H1 (cell line): Measurements from ENCODE around the gene ATP1A1. TPM values are rescaled to one million over a fixed set of nuclear protein-coding genes. Genes with fewer than 3 reads are reported as not detected.

ENCODE experiments used
- CTCF ChIA-PET: fragments of 300-600 bp; sonication (Branson Sonifier 250); formaldehyde crosslinking; loops from one replicate; lab custom pipeline; 2021; ENCODE audit not compliant: partially characterized antibody; lab: Charles Lee
- POLR2A ChIA-PET: fragments of 300-600 bp; sonication (Branson Sonifier 250); formaldehyde crosslinking; loops from one replicate; lab custom pipeline; 2021; ENCODE audit warnings: inconsistent platforms; ENCODE audit not compliant: partially characterized antibody; lab: Charles Lee
- DNase-seq, 2 experiments: peaks; one replicate each; pipeline versions ENCODE4 v3.0.0 to v3.0.0-alpha.2; 2010 to 2022; ENCODE audit warnings: low spot score in 2 of 2, low read depth in 1 of 2, mixed read lengths in 1 of 2
- FAIRE-seq: peaks from 2 replicates; lab custom pipeline; 2011; peaks lifted over from hg19 to GRCh38; lab: Jason Lieb, UNC
- H2AFZ ChIP-seq: 2 replicates; pipeline ENCODE4 v1.8.1; 2012; ENCODE audit warnings: low read length, inconsistent platforms
- H2AK5ac ChIP-seq: 2 replicates; pipeline ENCODE4 v1.6.1; 2013; ENCODE audit warnings: low read depth, low read length
- H2BK120ac ChIP-seq: replicated peaks from 2 replicates; pipeline ENCODE3; 2013; ENCODE audit warnings: low read depth, low read length, inconsistent platforms
- H2BK12ac ChIP-seq: 2 replicates; pipeline ENCODE4 v1.6.1; 2013; ENCODE audit warnings: low read depth, low read length
- H2BK15ac ChIP-seq: 2 replicates; pipeline ENCODE4 v1.6.1; 2013; ENCODE audit warnings: low read length
- H2BK20ac ChIP-seq: 2 replicates; pipeline ENCODE4 v1.6.1; 2013; ENCODE audit warnings: low read length
- H2BK5ac ChIP-seq: 2 replicates; pipeline ENCODE4 v1.6.1; 2013; ENCODE audit warnings: low read depth, low read length
- H3K14ac ChIP-seq: 2 replicates; pipeline ENCODE4 v1.6.1; 2013; ENCODE audit warnings: inconsistent platforms; ENCODE audit not compliant: insufficient read length
- H3K18ac ChIP-seq: 2 replicates; pipeline ENCODE4 v1.6.1; 2013; ENCODE audit warnings: low read length; ENCODE audit errors: extremely low read depth
- H3K23ac ChIP-seq: 2 replicates; pipeline ENCODE4 v1.6.1; 2013; ENCODE audit warnings: inconsistent platforms; ENCODE audit not compliant: insufficient read length
- H3K23me2 ChIP-seq: 2 replicates; pipeline ENCODE4 v1.6.1; 2013; ENCODE audit warnings: low read depth, low read length
- H3K27ac ChIP-seq: 2 replicates; pipeline ENCODE4 v1.6.1; 2011; ENCODE audit warnings: low read depth, low read length, inconsistent platforms
- H3K27me3 ChIP-seq, 4 experiments: replicated peaks in 1 of 4; 1 replicate in 1 of 4; 2 replicates in 3 of 4; pipeline versions ENCODE4 v1.6.1 to v1.8.1; 2011 to 2013; ENCODE audit warnings: low read length in 3 of 4, mild to moderate bottlenecking in 3 of 4, inconsistent platforms in 2 of 4, mixed read lengths in 2 of 4, moderate library complexity in 1 of 4; ENCODE audit not compliant: control insufficient read depth in 3 of 4, insufficient read depth in 3 of 4; ENCODE audit errors: extremely low read depth in 1 of 4
- H3K36me3 ChIP-seq, 4 experiments: 2 replicates each; pipeline versions ENCODE4 v1.6.1 to v1.8.1; 2011 to 2013; ENCODE audit warnings: mild to moderate bottlenecking in 4 of 4, low read length in 3 of 4, moderate library complexity in 2 of 4, control low read depth in 1 of 4, inconsistent platforms in 1 of 4; ENCODE audit not compliant: insufficient read depth in 4 of 4, control insufficient read depth in 2 of 4
- H3K4ac ChIP-seq: replicated peaks from 2 replicates; pipeline ENCODE3; 2013; ENCODE audit warnings: low read length, low read depth, mixed read lengths, inconsistent platforms; ENCODE audit not compliant: insufficient read length
- H3K4me1 ChIP-seq, 4 experiments: replicated peaks in 1 of 4; 1 replicate in 1 of 4; 2 replicates in 3 of 4; pipeline versions ENCODE4 v1.6.1 to v1.8.1; 2011 to 2013; ENCODE audit warnings: low read length in 3 of 4, inconsistent platforms in 2 of 4, mixed read lengths in 1 of 4; ENCODE audit not compliant: insufficient read depth in 4 of 4, control insufficient read depth in 3 of 4
- H3K4me2 ChIP-seq, 2 experiments: 2 replicates each; pipeline versions ENCODE4 v1.6.1 to v1.8.1; 2011 to 2013; ENCODE audit warnings: low read depth in 2 of 2, low read length in 2 of 2, control low read depth in 1 of 2, inconsistent platforms in 1 of 2, mild to moderate bottlenecking in 1 of 2; ENCODE audit not compliant: insufficient read depth in 1 of 2
- H3K4me3 ChIP-seq, 4 experiments: fragments of 200-600, 300-600 bp in 1 of 4; sonication (generic), shearing (Covaris generic), sonication (Bioruptor Twin) in 1 of 4; 2 replicates each; pipeline versions ENCODE4 v1.5.1 to v1.8.1; 2011 to 2016; ENCODE audit warnings: low read length in 4 of 4, low read depth in 3 of 4, control low read depth in 2 of 4, inconsistent platforms in 2 of 4, mild to moderate bottlenecking in 2 of 4, mixed read lengths in 1 of 4, moderate library complexity in 1 of 4; ENCODE audit not compliant: insufficient read depth in 2 of 4; ENCODE audit errors: extremely low read depth in 1 of 4
- H3K56ac ChIP-seq: replicated peaks from 2 replicates; pipeline ENCODE3; 2013; ENCODE audit warnings: low read depth, mild to moderate bottlenecking, mixed read lengths, low read length, inconsistent platforms; ENCODE audit not compliant: insufficient read length
- H3K79me1 ChIP-seq: 2 replicates; pipeline ENCODE4 v1.6.1; 2013; ENCODE audit warnings: low read depth, low read length, control low read depth
- H3K79me2 ChIP-seq, 2 experiments: 2 replicates each; pipeline versions ENCODE4 v1.6.1 to v1.8.1; 2012 to 2013; ENCODE audit warnings: low read length in 2 of 2, mild to moderate bottlenecking in 2 of 2, inconsistent platforms in 1 of 2; ENCODE audit not compliant: insufficient read depth in 2 of 2, control insufficient read depth in 1 of 2
- H3K9ac ChIP-seq, 4 experiments: replicated peaks in 1 of 4; 1 replicate in 1 of 4; 2 replicates in 3 of 4; pipeline versions ENCODE4 v1.6.1 to v1.8.1; 2011 to 2013; ENCODE audit warnings: low read depth in 3 of 4, low read length in 3 of 4, control low read depth in 2 of 4, mild to moderate bottlenecking in 2 of 4, moderate library complexity in 2 of 4, inconsistent platforms in 1 of 4; ENCODE audit errors: extremely low read depth in 1 of 4
- H3K9me3 ChIP-seq, 2 experiments: 2 replicates each; pipeline versions ENCODE4 v1.6.1 to v1.8.1; 2012 to 2013; ENCODE audit warnings: mild to moderate bottlenecking in 2 of 2, moderate library complexity in 2 of 2, control low read depth in 1 of 2, inconsistent platforms in 1 of 2, low read depth in 1 of 2, low read length in 1 of 2, mixed read lengths in 1 of 2; ENCODE audit not compliant: insufficient read depth in 2 of 2
- H4K20me1 ChIP-seq, 2 experiments: replicated peaks in 1 of 2; 2 replicates each; pipeline versions ENCODE3 to v1.8.1; 2011 to 2013; ENCODE audit warnings: inconsistent platforms in 2 of 2, low read length in 2 of 2, mild to moderate bottlenecking in 1 of 2; ENCODE audit not compliant: insufficient read depth in 2 of 2, control insufficient read depth in 1 of 2
- H4K5ac ChIP-seq: 2 replicates; pipeline ENCODE4 v1.6.1; 2013; ENCODE audit warnings: low read length, low read depth, mixed read lengths, inconsistent platforms; ENCODE audit not compliant: insufficient read length
- H4K8ac ChIP-seq: 2 replicates; pipeline ENCODE4 v1.8.0; 2013; ENCODE audit warnings: mild to moderate bottlenecking, moderate library complexity, low read length, inconsistent platforms; ENCODE audit not compliant: insufficient read depth; ENCODE audit errors: extremely low read depth
- H4K91ac ChIP-seq: replicated peaks from 2 replicates; pipeline ENCODE3; 2013; ENCODE audit warnings: low read length, mixed read lengths, inconsistent platforms; ENCODE audit not compliant: insufficient read length
- ASH2L ChIP-seq: fragments of 200-600, 300-600 bp; sonication (generic); IDR thresholded peaks from one replicate; pipeline ENCODE4 v1.7.1; 2017; ENCODE audit warnings: low read length
- JUND ChIP-seq: IDR thresholded peaks from 2 replicates; pipeline ENCODE4 v1.6.1; 2011; ENCODE audit warnings: mild to moderate bottlenecking, improper control_type of control experiment, low read length
- ZNF274 ChIP-seq: IDR thresholded peaks from 2 replicates; pipeline ENCODE4 v1.7.0; 2012; ENCODE audit warnings: low read length, borderline replicate concordance; ENCODE audit errors: extremely low read depth
- WGBS, 2 experiments: shearing (Covaris generic) in 1 of 2; methylation state at CpG; one replicate each; pipeline versions ENCODE4 v1.1.6 to v1.1.7; 2013 to 2015; ENCODE audit warnings: low lambda C conversion rate in 2 of 2, mixed read lengths in 2 of 2, inconsistent platforms in 1 of 2, low coverage in 1 of 2, missing lambda C conversion rate in 1 of 2; ENCODE audit not compliant: insufficient replicate concordance in 2 of 2, insufficient coverage in 1 of 2, insufficient read length in 1 of 2; ENCODE audit errors: extremely low coverage in 1 of 2, missing lambda C conversion rate in 1 of 2; 5-methylcytosine and 5-hydroxymethylcytosine counted together
- polyA plus RNA-seq, 7 experiments: library from polyadenylated mRNA; depleted of rRNA in 3 of 7; stranded (reverse) in 5 of 7; unstranded in 2 of 7; fragments of >200 nt in 5 of 7; fragments of 200-250 nt in 2 of 7; gene quantifications; 1 replicate in 5 of 7; 2 replicates in 1 of 7; 4 replicates in 1 of 7; pipeline versions ENCODE4 v1.2.1 to v1.2.3, GENCODE V29; 2011 to 2013; ENCODE audit warnings: missing spikeins in 2 of 7, mixed read lengths in 2 of 7
- total RNA-seq: library from RNA; stranded (reverse); fragmentation: NEBNext Ultra II Directional; extraction: Animal tissue kit (Norgen Biotek cat#: 25700); gene quantifications from 2 replicates; pipeline ENCODE4 v1.2.1, GENCODE V29; 2021

ATP1A1 gene
- total and polyA plus RNA-seq, 2 of the 8 experiments (the other 6 are each of a cell fraction or from before 2014, with no cell fraction given) = 222 to 325 TPM

- H3K27me3 ChIP-seq = peaks cover 0 to under 1% (median 0%) of the 10 kb centered on the region in 4 experiments; a peak in 1 of 7 replicates
- H2AFZ ChIP-seq = no peak overlapping the region
- no peak overlapping the region for H2BK12ac ChIP-seq
- DNase-seq = no peak
- no peak overlapping the region for H3K27ac ChIP-seq
- TF ChIP-seq ASH2L (no peak), ZNF274 (no peak), JUND (no peak)
- CTCF ChIA-PET = interaction anchor here (1.2 kb wide), 1 partner anchor 220 kb away, joined by 3 read pairs; no protein-coding TSS in a partner anchor
- no peak overlapping the region for H3K9ac ChIP-seq
- no peaks in the 10 kb centered on the region for H3K4me1 ChIP-seq
- no peak overlapping the region for H2BK120ac ChIP-seq
- H3K23me2 ChIP-seq = no peaks in the 10 kb centered on the region
- 86% methylated on average over 2 of the region's 2 CpGs; no CpG with 5 or more reads in 1 of the 2 experiments for WGBS, 2 experiments
- H4K5ac ChIP-seq = no peak overlapping the region
- no peak overlapping the region for H2AK5ac ChIP-seq
- peaks cover 2% of the 10 kb centered on the region; the same call in 1 of the 2 replicates for H3K79me1 ChIP-seq
- H2BK20ac ChIP-seq = no peak overlapping the region
- H3K14ac ChIP-seq = no peak overlapping the region
- H3K79me2 ChIP-seq = no peaks in the 10 kb centered on the region; a peak in 2 of 4 replicates
- H3K4ac ChIP-seq = no peak overlapping the region
- no peaks in the 10 kb centered on the region for H4K20me1 ChIP-seq
- H3K4me2 ChIP-seq = no peak overlapping the region
- no peak overlapping the region for H3K18ac ChIP-seq
- POLR2A ChIA-PET = no interaction called here
- peaks cover 62 to 93% (median 85%) of the 10 kb centered on the region in 4 experiments for H3K36me3 ChIP-seq
- no peak overlapping the region for H4K91ac ChIP-seq
- no peaks in the 10 kb centered on the region for H3K9me3 ChIP-seq
- no peak overlapping the region for H2BK5ac ChIP-seq
- H2BK15ac ChIP-seq = no peak overlapping the region
- H3K56ac ChIP-seq = no peak overlapping the region
- H3K4me3 ChIP-seq = no peak overlapping the region
- FAIRE-seq = no peak
- H4K8ac ChIP-seq = no peak overlapping the region
- no peak overlapping the region for H3K23ac ChIP-seq
Measured at GRCh38 chr1:116389013-116389412, 16.0 kb downstream of the ATP1A1 start.
